HG03064 (cell line): ENCODE results near the gene PSMC1.

Experiments
- ATAC-seq: cut with Tn5 transposase; IDR thresholded peaks from one replicate; pipeline ENCODE4 v1.9.1; 2021; ENCODE audit warnings: low read depth; ENCODE audit not compliant: unreplicated experiment

PSMC1 gene

DNA sequence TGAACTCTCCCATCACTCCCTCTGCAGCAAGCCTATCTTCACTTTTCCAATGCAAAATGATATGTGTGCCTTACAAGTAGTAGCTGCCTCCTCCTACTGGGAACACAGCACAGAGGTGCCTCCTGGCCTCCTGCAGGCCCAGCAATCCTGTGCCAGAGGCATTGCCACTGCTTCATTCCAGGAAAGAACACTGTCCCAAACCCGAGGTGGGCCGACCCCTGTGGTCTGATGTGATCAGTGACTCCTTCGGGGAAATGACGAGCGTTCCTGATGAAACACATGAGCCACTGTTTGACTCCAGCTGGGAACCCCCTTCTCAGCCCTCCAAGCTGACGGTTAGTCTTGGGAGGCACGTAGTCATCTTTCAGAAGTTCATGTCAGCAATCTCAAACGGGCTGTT, 19.5 kb downstream of the PSMC1 start:
- ATAC-seq, result no peak

DNA sequence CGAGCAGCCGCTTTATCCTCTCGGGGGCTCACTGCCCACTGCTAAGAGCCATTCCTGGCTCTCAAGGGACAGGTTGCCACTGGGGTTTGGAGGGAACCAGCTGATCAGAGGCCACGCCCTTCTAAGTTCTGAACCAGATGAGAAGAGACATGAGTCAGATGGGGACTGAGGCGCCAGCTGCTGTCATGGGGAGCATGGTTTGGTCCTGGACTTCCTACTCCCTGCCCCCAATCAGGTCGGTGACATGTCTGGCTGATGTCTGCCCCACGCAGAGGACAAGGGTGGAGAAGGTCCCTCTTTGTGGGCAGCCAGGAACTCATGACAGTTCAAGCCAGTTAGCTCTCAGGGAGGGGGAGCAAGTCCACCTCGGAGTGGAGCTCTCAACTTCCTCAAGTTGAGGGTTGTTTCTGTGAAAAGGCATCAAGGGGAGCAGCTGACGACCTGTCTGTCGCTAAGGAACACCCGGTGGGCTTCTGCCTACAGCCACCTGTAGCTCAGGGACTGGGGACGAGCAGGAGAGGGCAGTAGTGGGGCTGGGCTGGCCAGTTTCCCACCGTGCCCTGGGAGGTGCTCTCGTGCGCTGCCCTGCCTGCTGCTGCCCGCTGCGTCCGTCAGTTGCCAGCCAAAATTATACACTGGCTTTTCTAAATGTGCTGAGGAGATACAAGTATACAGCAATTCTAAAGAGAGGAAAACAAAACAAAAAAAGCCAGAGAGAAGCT, 20.5 kb downstream of the PSMC1 start:
- ATAC-seq, result no peak

DNA sequence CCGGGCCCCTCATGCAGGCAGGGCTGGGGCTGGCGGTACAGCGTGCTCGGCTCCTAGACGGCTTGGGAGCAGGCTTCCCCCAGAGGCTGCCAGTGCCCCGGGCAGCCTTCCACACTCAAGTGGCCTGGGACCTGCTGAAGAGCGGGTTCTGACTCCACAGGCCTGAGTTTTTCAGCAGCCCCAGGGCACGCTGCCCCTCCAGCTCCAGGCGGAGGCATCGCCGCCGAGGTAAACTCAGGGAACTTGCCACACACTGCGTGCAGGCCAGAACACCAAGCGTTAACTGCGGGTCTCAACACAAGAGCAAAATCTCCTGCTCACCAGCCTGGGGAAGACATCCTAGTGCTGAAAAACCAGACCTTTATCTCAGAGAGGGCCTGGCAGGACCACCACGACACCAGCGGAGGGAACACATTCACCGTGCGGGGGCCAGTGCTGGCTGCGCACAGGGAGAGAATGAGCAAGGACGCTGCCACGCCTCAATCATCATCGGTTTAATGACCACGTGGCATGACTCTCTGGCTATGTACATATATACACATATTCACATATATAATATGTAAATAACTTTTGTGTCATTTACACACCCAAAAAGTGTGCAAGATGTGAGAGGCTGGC, 21.3 kb downstream of the PSMC1 start:
- ATAC-seq, result no peak

DNA sequence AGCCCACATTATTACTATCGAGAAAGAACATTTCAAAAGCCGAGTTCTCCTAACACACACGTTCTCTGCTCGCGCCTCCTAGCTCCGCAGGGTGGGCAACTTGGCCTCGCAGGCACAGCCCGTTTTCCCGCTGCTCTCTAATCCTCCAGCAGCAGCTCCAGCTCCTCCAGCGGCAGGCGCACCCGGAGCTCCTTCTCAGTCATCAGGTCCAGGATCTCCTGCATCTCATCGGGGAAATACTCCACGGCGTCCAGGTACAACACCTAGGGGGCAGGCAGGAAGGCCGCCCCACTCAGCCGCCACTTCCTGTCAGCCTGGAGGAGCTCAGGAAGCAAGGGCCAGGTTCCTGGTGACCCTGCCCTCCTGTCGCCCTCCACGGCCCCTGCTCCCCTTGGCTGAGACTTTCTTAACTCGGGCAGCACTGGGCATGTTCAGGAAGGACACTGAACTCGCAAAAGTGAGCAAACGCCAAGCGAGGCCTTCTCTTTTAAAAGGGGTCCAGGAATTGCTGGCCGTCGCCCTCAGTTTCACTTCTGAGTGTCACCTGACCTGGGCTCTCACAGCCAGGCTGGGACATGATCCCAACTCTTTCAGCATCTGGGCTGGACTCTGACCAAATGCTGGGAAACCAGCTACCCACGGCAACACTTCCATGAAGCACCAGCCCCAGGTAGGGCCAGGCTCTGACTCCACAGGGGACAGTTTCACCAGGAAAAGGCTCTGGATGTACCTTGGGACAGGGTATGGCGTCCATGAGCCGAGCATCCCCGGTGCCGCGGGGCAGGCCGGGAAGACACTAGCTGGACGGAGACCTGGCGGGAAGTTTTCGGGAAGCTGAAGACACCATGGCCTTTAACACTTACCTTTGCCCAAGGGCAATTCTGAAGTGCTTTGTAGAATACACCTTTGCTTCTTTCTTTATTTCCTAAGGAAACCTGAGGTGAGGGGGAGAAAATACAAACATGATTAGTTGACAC, 22.1 kb downstream of the PSMC1 start:
- ATAC-seq, result no peak

DNA sequence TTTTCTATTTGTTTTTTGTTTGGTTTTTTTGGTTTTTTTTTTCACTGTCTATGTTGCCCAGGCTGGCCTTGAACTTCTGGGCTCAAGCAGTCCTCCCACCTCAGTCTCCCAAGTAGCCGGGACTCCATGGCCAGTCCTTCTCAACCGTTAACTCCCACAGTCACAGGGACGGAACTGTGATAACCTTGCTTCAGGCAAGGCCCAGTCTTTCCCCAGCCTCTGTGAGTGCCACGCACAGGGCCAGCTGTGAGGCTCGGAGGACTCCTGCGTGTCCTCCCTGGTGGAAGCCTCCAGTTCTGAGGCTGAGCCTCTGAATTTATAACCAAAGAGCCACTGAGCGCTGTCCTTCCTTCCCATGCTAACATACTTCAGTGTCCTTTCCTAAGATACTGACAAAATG, 23.7 kb downstream of the PSMC1 start:
- ATAC-seq, result no peak

DNA sequence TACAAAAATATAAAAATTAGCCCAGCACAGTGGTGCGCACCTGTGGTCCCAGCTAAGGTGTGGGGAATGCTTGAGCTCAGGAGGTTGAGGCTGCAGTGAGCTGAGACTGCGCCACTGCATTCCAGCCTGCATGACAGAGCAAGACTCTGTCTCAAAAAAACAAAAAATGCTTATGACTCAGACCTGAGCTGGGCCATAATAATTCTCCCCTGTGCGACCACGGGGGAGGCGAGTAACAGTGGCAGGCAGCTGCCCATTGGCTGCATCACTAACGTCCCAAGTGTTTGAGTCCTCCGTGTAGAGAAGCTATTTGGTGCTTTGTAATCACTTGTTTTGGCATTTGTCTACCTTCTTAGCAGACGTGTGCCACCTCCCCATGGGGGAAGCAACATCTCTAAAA, 24.9 kb downstream of the PSMC1 start:
- ATAC-seq, result no peak

DNA sequence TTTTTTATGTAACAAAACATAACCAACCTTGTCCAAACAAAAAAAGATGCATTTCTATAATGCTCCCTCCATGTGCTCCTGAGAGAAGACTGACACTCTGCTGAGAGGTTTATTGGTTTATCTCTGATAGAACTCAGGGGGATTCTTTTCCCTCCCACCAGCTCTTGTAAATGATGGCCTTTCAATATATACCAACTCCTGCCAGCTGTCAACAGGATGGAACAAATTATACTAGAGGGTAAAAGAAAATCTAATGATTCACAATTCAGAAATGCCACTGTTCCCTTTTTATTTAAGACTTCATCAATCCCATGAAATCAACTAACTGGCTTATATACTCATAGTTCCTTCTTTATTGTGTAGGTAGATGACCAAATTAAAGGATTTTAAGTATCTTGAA, 25.4 kb downstream of the PSMC1 start:
- no peak for ATAC-seq

DNA sequence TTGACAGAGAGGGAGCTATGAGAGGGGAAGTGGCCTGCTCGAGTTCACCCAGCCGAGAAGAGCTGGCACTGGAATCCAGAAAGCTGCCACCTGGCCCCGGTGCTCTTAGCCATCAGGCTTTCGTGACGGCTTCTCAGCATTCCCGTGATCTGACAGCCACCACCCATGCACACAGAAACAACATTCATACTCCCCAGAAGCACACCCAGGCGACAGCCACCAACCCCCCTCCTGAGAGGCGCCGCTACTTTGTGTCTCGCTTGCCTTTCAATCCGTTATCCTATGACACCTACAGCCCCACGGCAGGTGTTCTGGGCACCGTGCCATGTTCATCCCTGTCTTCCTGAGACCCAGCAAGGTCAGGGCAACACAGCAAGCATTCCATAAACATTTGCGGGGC, 31.4 kb downstream of the PSMC1 start:
- no peak for ATAC-seq

DNA sequence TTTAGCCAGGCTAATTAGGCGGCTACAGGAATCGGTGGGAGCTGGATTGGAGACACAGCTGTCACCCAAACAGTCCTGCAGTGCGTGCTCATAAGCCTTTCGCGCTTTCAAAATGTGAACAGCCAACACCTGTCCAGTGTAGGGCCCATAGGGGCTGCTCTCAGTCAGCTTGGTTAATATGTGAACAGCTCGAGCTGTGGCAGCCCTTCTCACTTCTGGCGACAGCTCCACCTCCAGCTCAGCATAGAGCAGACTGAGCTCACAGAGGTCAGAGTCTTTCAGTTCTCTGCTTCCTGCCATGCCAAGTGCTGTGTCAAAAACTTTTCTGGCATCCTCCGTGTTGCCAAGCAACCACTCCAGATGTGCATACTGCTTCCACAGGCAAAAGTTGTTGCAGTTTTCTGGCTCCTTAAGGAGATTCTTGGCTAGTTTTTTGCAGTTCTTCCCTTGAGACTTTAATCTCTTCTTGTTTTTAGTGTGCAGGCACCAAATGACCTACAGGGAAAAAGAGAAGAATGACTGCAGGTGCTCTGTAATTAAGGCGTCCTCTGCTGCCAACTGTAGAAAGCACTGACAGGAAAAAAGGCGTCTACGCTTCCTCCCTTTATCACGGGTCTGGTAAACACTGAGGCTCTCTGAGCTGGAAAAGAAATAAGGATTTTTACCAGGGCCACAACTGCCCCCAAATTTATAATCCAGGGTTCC, 32.5 kb downstream of the PSMC1 start:
- peak; percentile 98 for ATAC-seq

DNA sequence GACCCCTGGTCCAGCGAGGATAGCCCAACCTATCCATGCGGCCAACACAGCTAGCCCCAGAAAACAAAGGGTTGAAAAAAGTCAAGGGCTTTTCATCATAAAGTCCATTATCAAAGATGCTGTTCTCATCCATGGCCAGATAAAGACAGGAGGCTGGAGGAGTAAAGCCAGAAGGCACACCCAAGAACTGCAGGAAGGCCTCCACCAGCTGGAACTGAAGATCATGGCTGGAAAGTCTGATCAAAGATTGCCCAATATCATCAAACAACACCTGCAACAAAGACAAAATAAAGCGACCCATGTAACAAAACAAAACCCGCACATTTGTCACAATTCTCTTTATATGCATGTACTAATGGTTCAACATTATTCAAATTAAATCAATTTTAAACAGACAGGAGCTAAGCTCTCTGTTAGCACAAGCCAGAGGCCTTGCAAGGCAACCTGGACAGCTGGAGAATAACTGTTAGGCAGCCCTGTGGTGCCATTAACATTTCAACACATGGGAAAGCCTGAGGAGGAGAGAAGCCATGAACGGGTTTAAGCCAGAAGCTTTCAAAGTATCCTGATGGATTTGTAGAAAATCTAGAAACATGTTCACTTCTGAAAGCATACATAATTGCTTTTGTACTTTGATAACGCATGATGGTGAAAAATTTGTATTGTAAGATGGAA, 34.1 kb downstream of the PSMC1 start:
- ATAC-seq, result no peak

DNA sequence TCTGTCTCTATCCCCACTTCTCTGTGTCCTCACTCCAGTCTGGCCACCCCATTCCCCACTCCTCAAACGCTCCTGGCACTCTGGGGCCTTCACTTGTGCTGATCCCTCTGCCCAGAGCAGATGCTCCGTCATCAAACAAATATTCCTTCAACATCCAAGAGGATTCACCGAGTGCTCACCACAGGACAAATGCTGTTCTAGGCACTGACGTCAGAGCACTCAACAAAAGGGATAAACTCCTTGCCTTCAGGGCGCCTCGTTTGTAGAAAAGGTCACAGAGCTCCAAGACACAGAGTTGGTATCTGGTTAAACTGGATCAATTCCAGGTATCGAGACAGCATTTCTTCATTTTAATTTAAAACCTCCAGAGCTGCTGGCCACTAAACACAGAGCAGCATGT, 35.3 kb downstream of the PSMC1 start:
- ATAC-seq, result no peak

DNA sequence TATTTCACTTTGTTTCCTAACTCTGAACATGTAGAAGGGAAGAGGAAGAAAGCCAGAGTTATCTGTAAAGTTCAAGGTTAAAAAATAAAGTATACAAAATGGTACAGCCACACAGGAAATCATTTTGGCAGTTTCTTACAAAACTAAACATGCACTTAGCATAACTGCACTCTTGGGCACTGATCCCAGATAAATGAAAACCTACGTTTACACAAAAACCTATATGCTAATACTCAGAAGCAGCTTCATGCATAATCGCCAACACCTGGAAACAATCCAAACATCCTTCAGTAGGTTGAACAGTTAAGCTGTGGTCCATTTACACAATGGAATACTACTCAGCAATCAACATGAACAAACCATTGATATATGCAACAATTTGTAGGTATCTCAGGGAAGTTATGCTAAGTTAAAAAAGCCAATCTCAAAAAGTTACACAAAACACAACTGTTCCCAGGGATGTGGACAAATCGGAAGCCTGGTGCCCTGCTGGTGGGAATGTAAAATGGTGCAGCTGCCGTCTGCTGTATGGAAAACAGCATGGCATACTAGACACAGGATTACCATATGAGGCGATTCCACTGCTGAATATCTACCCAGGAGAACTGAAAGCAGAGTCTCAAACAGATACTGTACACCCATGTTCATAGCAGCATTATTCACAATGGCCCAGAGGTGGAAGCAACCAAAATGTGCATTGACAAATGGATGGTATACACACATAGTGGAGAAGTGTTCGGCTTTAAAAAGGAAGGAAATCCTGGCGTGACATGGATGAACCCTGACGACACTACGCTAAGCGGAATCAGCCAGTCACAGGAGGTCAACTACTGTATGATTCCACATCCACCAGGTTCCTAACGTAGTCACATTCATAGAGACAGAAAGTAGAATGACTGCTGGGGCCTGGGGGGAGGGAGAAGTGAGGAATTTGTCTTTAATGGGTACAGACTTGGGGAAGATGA, 37.7 kb downstream of the PSMC1 start:
- ATAC-seq, result no peak

DNA sequence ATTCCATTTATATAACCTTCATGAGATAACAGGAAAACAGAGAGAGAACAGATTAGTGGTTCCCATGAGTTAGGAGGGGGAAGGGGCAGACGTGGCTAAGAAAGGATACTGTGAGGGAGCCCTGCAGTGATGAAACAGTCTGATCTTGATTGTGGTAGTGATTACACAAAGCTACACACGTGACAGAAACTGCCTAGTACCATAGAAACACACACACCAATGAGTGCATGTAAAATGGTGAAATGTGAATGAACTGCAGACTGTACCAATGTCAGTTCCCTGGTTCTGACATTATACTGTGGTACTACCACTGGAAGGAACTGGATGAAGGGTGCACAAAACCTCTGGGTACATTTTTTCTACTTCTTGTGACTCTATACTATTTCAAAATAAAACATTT, 38.5 kb downstream of the PSMC1 start:
- no peak for ATAC-seq

DNA sequence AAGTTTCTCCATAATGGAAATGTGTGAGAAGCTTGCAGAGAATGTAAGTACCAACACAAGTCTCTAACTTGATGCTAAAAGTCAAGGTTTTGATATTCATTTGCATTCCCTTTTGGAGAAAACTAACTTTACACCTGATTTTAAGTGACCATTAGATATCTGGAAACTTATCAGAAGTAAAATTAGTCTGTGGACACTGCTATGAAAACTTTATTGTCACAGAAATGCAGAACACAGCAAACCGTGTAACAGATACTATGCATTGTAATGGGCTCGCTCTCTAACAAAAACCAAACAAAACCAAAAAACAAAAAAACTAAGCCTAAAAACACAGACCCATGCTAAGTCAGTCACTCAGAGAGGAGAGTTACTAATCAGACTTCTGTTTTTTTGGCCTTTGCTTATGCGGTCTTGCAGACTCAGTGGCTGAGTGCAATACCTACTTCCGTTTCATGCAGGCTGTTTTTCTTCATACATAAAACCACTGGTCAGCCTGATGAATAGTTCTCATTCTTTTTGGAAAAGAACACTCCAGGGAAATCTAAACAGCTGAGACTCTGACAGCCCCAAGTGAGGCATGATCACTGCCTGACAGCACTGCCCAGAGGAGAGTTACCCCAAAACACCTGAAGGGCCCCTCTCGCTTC, 39.6 kb downstream of the PSMC1 start:
- no peak for ATAC-seq

DNA sequence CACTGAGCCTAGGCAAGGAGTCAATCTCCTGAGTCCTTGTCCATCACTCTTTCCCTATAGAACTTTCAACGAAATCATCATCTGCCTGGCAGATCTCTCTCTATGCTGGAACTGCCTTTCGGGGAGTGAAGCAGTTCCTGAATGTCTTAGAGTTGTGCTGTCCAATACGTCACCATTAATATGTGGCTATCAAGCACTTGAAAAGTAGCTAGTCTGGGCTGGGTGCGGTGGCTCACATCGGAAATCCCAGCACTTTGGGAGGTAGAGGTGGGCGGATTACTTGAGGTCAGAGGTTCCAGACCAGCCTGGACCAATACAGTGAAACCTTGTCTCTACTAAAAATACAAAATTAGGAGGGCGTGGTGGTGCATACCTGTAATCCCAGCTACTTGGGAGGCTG, 40.3 kb downstream of the PSMC1 start:
- ATAC-seq, result no peak

DNA sequence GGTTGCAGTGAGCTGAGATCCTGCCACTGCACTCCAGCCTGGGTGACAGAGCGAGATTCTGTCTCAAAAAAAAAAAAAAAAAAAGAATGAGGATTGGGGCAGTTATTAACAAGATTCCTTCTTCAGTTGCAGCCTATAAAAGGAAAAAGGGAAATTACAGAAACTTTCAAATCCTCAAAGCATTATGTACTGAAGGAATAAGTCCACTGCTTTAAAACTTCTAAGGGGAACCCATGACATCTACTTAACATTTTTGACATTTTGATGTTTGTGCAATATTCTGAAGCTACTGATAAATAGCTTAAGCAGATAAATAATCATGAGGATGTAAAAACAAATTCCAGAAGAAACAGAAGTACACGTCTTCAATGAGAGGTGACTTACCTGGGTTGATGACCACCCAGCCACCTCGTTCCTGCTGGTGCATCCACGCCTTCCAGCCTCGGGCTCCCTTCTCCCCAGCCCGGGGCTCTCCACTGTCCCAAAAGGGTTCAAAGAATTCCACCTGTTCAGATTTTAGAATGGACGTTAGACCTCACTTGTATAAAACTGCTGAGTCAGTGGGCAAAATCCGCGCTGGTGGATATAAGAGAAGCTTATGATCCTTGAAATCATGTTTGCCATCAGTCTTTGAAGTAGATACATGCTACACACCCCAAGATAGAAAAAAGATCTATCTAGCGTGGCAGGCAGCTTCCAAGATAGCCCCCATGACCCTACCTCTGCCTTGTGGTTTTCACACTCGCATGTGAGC, 41.7 kb downstream of the PSMC1 start:
- ATAC-seq, result no peak

DNA sequence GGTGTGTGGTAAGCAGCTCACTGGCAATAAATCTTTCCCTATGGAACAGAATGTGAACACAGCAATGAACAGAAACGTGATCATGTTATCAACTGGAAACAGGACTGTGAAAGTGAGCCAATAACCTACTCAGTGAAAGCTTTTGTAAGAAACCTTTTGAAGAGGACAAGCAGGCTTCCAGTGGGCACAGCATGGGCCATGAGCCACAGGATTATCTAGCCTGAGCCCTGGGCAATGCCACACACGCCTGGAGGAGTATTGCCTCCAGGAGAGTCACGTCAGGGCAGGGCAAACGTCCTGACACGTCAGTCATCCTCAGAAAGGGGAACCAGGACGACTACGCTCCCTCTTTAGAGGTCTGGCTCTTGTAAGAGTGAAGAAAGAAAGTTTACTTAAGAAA, 43.1 kb downstream of the PSMC1 start:
- ATAC-seq, result no peak

DNA sequence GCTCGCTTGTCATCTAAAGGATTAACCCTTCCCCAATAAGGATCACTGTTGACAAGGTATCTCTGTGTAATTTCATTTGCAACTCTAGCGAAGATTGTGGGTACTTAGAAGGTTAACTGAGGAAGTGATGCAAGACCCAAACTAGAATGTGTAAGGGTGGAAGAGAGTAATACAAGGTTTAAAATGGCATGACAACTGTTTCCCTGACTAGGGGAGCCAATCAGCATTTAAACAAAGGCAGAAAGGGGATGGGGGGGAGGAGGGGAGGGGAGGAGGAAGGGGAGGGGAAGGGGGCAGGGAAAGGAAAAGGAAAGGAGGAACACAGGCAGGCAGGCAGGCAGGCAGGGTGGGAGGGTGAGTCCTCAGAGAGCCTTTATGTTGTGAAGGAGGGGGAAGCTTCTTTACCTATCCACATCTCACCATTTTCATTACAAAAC, 44.3 kb downstream of the PSMC1 start:
- ATAC-seq, result no peak
